Lung (tissue), 12 donors: ENCODE results near the gene SOX2. TPM values are rescaled to one million over a fixed set of nuclear protein-coding genes. Genes with fewer than 3 reads are reported as not detected.
A peak's percentile ranks its signal among the peaks of the same experiment; 100 is the strongest.

ENCODE experiments used
- ATAC-seq: fragments of 200-7000 bp; cut with Tn5 transposase; one replicate; pipeline ENCODE4 v1.9.1; 2020; ENCODE audit warnings: moderate number of reproducible peaks; ENCODE audit not compliant: insufficient read depth, low FRiP score
- DNase-seq, 3 donors: peaks; one replicate each; pipeline ENCODE4 v3.0.0-alpha.2; 2013 to 2017
- H3K27ac ChIP-seq, 2 donors: one replicate each; pipeline ENCODE4 v1.5.1; 2013; ENCODE audit warnings: mild to moderate bottlenecking in 2 of 2, moderate library complexity in 2 of 2, control low read depth in 1 of 2, inconsistent platforms in 1 of 2, low read depth in 1 of 2, low read length in 1 of 2
- H3K27me3 ChIP-seq, 3 donors: one replicate each; pipeline ENCODE4 v1.5.1; 2013; ENCODE audit warnings: low read length in 2 of 3; ENCODE audit not compliant: control insufficient read depth in 3 of 3, insufficient read depth in 3 of 3
- H3K36me3 ChIP-seq, 4 donors: one replicate each; pipeline ENCODE4 v1.5.1; 2013; ENCODE audit warnings: low read length in 4 of 4, mild to moderate bottlenecking in 1 of 4, moderate library complexity in 1 of 4; ENCODE audit not compliant: control insufficient read depth in 4 of 4, insufficient read depth in 4 of 4
- H3K4me1 ChIP-seq, 5 donors: one replicate each; pipeline ENCODE4 v1.5.1; 2013; ENCODE audit warnings: low read length in 5 of 5, mild to moderate bottlenecking in 2 of 5, moderate library complexity in 1 of 5; ENCODE audit not compliant: control insufficient read depth in 5 of 5, insufficient read depth in 5 of 5
- H3K4me3 ChIP-seq: one replicate; pipeline ENCODE4 v1.5.1; 2013; ENCODE audit warnings: mild to moderate bottlenecking, control low read depth, moderate library complexity
- H3K9ac ChIP-seq, 2 donors: one replicate each; pipeline ENCODE4 v1.5.1; 2013; ENCODE audit warnings: low read length in 2 of 2, control low read depth in 1 of 2; ENCODE audit not compliant: insufficient read depth in 1 of 2
- H3K9me3 ChIP-seq, 4 donors: one replicate each; pipeline ENCODE4 v1.5.1; 2013; ENCODE audit warnings: low read length in 3 of 4, mild to moderate bottlenecking in 1 of 4, moderate library complexity in 1 of 4; ENCODE audit not compliant: control insufficient read depth in 4 of 4, insufficient read depth in 3 of 4
- CTCF ChIP-seq: IDR thresholded peaks from 2 replicates; pipeline ENCODE4 v1.5.1; 2012; ENCODE audit warnings: mild to moderate bottlenecking; ENCODE audit errors: control extremely low read depth, extremely low read depth
- WGBS, 2 donors: extraction: QIAGEN DNeasy Blood & Tissue Kit; methylation state at CpG; one replicate each; pipeline ENCODE4 v1.1.7; 2013; 5-methylcytosine and 5-hydroxymethylcytosine counted together
- polyA plus RNA-seq, 2 donors: library from polyadenylated mRNA; stranded (reverse); fragments of 200-250 nt; gene quantifications; one replicate each; pipeline ENCODE4 v1.2.1, GENCODE V29; 2013
- total RNA-seq, 2 donors: library from RNA; depleted of rRNA in 1 of 2; stranded (reverse); fragments of >200 nt in 1 of 2; gene quantifications; one replicate each; pipeline ENCODE4 v1.2.1, GENCODE V29; 2014 to 2021
- donor health status: control.
- donor health status: control.
- donor health status: Bipolar disorder and iron deficiency.
- donor health status: healthy.
- donor health status: DM: yes; HTN: yes; CAD: no.

SOX2 gene
- total and polyA plus RNA-seq, 4 donors = 4.4 to 16.4 (median 7.3) TPM

- H3K4me1 ChIP-seq = peaks cover 3 to 11% (median 7%) of the 10 kb centered on the region in 5 donors
- no peak overlapping the region for H3K9ac ChIP-seq
- peaks cover 10 to 85% (median 78%) of the 10 kb centered on the region in 3 donors for H3K27me3 ChIP-seq
- WGBS, 2 donors = 29 to 38% methylated on average over 14 of the region's 14 CpGs
- H3K36me3 ChIP-seq = no peaks in the 10 kb centered on the region
- H3K9me3 ChIP-seq = peaks cover 0 to 8% (median 0%) of the 10 kb centered on the region in 4 donors
- TF ChIP-seq CTCF = no peak
- ATAC-seq = no peak
- DNase-seq = peak in 1 of 3 donors; percentile 12
- H3K4me3 ChIP-seq = no peak overlapping the region
- no peak overlapping the region for H3K27ac ChIP-seq
Observed at GRCh38 chr3:181699171-181699903, 12.4 kb upstream of the SOX2 start.

- WGBS, 2 donors = 3 to 7% methylated on average over 17 of the region's 17 CpGs
- peak; percentile 85 to 93 (median 90) for DNase-seq
- no peak overlapping the region for H3K27ac ChIP-seq
- peak; percentile 63 for ATAC-seq
- no peak overlapping the region for H3K9ac ChIP-seq
- H3K36me3 ChIP-seq = no peaks in the 10 kb centered on the region
- H3K9me3 ChIP-seq = peaks cover 0 to 8% (median 0%) of the 10 kb centered on the region in 4 donors
- H3K4me3 ChIP-seq = no peak overlapping the region
- peak; percentile 25 for TF ChIP-seq CTCF
- H3K4me1 ChIP-seq = peaks cover 3 to 7% (median 7%) of the 10 kb centered on the region in 5 donors
- H3K27me3 ChIP-seq = peaks cover 10 to 95% (median 89%) of the 10 kb centered on the region in 3 donors
Observed at GRCh38 chr3:181700168-181701087, 11.3 kb upstream of the SOX2 start.

GRCh38 chr3:181701096-181701495 lies 10.6 kb upstream of the SOX2 start:
- TF ChIP-seq CTCF = no peak
- Histone ChIP-seq H3K4me1 (peaks cover under 1 to 4% (median 2%) of the 10 kb centered on the region in 5 donors), H3K27me3 (peaks cover 14 to 96% (median 94%) of the 10 kb centered on the region in 3 donors), H3K36me3 (no peaks in the 10 kb centered on the region), H3K9me3 (peaks cover 0 to 8% (median 0%) of the 10 kb centered on the region in 4 donors), H3K4me3 (no peak overlapping the region), H3K27ac (no peak overlapping the region), H3K9ac (no peak overlapping the region)
- DNase-seq (peak in 1 of 3 donors; percentile 21), ATAC-seq (no peak)
- WGBS, 2 donors = 12 to 13% methylated on average over 5 of the region's 5 CpGs
